ENCODE data around the gene CAD.
A peak's percentile ranks its signal among the peaks of the same experiment; 100 is the strongest.
"Not testable (repeated sequence)": the region's sequence is repeated elsewhere in the genome, so short reads cannot be mapped to it uniquely, and the experiment has no call there.

CAD gene

GRCh38 chr2:27217173-27218121, at the start of gene CAD:
Gene CAD (plus strand): TSS chr2:27217369. CDS start chr2:27217552, 183 bp downstream.
- peak; percentile 93 to 95 (median 94) for DNase-seq

DNA sequence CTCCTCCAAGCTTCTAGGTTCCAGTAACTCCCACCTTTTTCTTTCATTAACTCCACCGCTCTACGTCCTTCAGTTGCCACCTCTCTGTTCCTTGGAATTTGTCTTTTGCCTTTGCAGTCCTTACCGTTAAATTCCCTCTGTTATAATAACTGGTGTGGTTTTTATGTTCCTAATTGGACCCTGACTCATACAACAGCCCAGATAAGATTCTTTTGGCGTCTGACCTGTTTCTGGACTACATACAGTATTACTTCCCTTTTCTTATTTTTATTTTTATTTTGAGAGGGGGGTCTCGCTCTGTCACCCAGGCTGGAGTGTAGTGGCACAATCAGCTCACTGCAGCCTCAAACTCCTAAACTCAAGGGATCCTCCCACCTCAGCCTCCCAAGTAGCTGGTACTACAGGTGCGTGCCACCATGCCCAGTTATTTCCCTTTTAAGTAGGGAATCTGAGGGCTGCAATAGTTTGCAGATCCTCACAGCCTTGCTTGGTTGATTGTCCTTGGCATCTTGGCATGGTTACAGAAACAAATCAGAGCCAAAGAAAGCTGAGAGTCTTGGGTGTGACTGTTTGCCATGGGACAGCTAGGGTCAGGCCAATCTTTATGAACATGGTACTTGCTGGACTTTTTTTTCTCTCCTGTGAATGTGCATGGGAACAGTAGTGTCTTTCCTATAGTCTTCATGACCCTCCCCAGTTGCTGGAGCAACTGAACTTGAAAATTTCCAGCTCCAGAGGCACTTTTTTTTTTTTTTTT, 46.4 kb upstream of the CAD start:
- DNase-seq, result no peak

DNA sequence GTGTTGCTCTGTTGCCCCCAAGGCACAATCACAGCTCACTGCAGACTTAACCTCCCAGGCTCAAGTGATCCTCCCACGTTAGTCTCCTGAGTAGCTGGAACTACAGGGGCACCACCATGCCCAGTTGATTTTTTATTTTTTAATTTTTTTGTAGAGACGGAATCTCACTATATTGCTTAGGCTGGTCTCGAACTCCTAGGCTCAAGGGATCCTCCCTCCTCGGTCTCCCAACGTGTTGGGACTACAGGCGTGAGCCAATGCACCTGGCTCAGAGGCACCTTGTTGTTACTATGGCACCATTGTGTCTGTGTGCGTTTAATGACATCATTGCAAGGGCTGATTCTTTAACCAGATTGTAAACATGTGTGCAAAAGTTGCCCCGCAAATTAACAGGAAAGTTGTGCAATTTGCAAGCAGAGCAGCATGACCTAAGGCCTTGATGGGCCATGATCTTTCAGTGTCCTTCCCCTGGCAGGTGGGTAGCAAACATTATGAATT, 45.8 kb upstream of the CAD start:
- peak in 2 of 3 experiments; percentile 13 to 44 for DNase-seq

DNA sequence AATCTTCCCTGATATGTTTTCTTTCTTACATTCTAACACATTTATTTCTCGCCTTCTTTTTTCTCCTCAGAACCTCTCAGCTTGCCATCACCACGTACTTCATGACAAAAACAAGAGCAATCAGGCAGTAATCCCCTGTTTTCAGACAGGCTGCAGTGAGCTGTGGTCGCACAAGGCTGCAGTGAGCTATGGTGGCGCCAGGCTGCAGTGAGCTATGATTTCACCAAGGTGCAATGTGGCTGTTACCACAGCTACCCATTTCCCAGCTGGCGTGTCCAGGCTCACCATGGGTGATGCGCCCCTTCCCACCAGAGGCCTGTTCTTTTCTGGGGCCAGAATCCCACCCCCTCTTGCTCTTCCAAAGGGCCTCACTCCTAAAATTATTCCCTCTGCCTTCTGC, 42.5 kb upstream of the CAD start:
- no peak for DNase-seq

GRCh38 chr2:27175330-27175729, 41.8 kb upstream of the CAD start:
- no peak for DNase-seq

DNA sequence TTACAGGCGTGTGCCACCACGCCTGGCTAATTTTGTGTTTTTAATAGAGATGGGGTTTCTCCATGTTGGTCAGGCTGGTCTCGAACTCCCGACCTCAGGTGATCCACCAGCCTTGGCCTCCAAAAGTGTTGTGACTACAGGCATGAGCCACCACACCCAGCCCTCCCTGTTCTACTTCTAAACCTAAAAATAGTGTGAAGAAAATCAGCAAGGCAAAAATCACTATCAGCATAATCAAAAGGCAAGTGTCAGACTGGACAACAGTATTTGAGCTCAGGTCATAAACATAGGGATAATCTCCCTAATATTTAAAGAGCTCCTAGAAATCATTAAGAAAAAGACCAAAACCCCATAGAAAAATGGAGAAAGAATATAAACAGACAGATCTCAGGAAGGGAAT, 41.4 kb upstream of the CAD start:
- not testable (repeated sequence) for DNase-seq

- no peak for DNase-seq
Measured at GRCh38 chr2:27177441-27178351, 39.5 kb upstream of the CAD start.

DNA sequence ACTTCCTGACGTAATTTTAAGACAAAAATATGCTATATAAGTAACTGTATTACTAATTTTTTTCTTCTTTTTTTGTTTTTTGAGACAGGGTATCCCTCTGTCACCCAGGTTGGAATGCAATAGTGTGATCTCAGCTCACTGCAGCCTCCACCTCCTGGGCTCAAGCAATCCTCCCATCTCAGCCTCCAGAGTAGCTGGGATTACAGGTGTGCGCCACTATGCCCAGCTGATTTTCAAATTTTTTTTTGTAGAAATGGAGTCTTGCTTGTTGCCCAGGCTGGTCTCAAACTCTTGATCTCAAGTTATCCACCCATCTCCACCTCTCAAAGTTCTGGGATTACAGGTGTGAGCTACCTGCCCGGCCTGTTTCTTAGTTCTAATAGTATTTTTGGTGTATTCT, 38.7 kb upstream of the CAD start:
- no peak for DNase-seq

DNA sequence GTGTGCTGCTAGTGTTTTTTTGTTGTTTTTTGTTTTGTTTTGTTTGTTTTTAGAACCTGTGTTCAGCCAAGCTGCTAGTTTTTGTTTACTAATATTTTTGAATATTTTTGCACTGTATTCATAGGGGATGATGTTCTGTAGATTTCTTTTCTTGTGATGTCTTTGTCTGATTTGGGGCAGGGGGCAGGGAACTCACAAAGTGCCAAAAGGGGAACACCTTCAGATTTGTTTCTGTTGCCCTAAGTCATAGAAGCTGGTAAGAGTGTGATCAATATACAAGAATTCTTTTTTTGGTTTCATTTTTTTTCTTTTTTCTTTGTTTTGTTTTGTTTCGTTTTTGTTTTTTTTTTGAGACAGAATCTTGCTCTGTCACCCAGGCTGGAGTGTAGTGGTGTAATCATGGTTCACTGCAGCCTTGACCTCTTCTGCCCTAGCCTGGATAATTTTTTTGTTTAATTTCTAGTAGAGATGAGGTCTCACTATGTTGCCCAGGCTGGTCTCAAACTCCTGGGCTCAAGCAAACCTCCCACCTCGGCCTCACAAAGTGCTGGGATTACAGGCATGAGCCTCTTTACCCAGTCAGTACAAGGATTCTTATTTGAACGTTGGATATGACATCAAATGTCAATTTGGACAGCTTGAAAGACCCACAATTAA, 37.7 kb upstream of the CAD start:
- no peak for DNase-seq

DNA sequence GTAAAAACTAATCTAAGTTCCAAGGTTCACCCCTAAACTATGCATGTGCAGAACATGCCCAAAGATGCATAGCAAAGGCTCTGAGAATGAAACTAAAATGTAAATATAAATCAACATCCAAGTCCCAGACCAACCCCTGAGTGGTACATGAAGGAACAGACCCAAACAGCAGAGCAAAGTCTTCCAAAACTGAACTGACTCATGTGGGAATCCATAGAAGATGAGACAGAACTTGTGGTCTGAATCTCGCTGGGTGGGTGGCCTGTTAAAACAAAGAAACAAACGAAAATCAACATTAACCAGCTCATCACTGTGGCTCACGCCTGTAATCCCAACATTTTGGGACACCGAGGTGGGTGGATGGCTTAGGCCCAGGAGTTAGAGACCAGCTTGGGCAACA, 34.8 kb upstream of the CAD start:
- DNase-seq, result no peak

- no peak for DNase-seq
Measured at GRCh38 chr2:27184115-27184514, 33.1 kb upstream of the CAD start.

DNA sequence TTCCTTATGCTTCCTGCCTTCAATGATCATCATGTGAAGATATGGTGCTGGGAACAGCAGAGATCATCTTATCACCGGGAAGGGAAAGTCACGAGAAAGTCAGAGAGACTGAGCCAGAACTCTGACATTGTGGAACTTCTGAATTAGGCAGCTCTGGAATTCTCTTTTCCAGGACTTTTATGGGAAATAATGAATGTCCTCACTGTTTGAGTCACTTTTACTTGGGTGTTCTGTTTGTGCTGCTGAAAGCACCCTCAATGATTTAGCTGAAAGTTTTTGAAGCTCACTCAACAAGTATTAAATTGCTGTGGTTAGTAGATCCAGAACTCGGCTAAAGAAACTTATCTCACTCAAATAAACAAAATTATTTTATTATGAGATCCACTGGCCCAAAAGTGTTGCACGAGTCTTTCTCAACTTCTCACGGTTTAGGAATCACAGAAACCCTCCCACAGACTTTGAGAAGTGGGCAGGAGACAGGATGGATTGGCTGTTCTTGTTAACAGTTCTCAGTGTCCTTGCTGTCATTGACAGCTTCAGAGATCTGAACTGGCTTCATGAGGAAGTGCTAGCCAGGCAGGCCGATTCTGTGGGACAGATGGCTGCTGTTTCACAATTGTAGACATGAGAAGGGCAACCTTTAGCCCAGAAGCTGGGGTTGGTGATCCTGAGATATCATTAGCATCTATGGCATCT, 31.7 kb upstream of the CAD start:
- DNase-seq, result no peak

DNA sequence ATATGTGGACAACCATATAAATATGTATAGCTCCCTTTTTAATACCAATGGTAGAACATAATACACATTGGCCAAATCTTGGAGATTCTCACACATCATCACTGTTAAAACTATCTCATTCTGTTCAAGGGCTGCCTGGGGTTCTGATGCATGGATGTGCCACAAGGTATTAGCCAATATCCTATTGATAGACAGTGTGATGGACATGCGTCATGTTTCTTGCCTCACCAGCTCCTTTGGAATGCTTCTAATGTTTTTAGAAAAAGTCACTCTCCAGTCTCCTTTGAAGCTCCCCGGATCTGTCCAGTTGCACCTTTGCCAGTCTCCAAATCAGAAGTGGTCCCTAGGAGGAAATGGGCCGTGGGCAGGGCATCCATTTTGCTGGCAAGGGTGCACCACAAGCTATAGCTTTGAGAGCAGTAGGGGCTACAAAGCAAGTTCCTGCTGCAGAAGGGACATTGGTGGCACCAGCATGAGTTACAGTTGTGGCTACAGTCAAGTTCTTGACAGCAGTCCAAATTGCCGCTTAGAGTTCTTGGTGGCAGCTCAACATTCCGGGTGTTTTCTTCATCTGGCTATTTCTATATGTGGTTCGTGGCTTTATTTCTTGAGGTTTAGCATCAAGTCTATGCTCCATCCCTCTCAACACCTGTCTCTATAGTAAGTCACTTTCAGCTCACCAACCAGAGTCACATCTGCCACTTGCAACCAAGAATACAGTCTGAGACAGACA, 30.4 kb upstream of the CAD start:
- DNase-seq, result no peak

DNA sequence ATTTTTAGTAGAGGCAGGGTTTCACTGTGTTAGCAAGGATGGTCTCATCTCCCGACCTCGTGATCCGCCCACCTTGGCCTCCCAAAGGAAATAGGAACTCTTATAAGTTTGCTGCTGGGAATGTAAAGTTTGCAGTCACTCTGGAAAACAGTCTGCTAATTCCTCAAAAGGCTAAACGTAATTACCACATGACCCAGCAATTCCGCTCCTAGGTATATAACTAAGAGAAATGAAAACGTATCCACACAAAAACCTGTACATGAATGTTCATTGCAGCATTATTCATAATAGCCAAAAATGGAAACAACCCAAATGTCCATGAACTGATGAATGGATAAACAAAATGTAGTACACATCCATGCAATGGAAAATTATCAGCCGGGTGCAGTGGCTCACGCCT, 27.2 kb upstream of the CAD start:
- no peak for DNase-seq

- DNase-seq, result peak; percentile 16 to 85 (median 61)
Measured at GRCh38 chr2:27191070-27191829, 25.9 kb upstream of the CAD start.

DNA sequence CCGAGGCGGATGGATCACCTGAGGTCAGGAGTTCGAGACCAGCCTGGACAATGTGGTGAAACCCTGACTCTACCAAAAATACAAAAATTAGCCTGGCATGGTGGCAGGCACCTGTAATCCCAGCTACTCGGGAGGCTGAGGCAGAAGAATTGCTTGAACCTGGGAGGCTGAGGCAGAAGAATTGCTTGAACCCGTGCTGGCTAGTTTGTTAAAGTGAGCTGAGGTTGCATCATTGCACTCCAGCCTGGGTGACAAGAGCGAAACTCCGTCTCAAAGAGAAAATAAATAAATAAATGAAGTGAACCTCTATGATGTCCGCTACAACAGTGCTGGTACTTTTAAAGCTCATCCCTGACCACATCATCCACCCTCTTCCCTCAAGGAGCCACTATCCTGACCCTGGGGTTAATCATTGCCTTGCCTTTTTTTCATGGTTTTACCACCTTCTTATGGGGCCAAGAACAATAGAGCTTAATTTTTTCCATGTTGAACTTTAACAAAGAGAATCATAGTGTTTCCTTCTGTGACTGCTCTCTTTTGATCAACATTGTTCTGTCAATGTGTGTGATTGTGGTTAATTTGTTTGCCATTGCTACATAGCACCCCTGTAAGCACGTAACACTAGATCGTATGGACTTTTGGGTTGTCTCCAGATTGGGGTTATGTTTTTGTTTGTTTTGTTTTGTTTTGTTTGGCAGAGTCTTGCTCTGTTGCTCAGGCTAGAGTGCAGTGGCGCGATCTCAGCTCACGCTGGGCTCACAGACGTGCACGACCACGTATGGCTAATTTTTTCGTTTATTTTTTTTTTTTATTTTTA, 22.4 kb upstream of the CAD start:
- DNase-seq, result no peak

GRCh38 chr2:27195799-27196198, 21.4 kb upstream of the CAD start:
- DNase-seq, result not testable (repeated sequence)

GRCh38 chr2:27198068-27198467, 19.1 kb upstream of the CAD start:
- not testable (repeated sequence) for DNase-seq

DNA sequence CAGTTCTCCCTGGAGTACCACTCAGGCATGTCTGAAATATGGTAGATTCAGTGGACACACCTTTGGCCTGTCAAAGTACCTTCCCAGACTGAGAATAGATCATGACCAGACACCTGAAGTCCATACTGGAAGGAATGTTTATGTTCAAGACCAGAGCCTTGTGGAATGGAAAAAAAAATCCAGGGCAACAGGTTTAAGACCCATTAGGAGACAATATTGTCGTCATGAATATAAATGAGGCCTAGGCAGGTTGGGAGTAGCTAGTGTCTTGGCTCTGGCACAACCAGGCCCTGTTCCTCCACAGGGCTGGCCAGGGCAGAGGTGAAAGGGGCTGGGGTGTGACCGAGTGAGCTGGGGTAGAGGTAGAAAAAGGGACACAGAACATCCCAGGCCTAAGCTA, 18.5 kb upstream of the CAD start:
- DNase-seq, result no peak

Data from NCI-H1417 (cell line).